Muscle of back (tissue), 11 donors: ENCODE data around the gene LGALS9C. TPM values are rescaled to one million over a fixed set of nuclear protein-coding genes. Genes with fewer than 3 reads are reported as not detected.
"Not testable (repeated sequence)": the region's sequence is repeated elsewhere in the genome, so short reads cannot be mapped to it uniquely, and the experiment has no call there.

Experiments
- DNase-seq, 3 donors: peaks; one replicate each; pipeline versions ENCODE4 v3.0.0 to v3.0.0-alpha.2; 2013
- polyA plus RNA-seq, 10 donors: library from polyadenylated mRNA; unstranded; fragments of 120-200 nt; gene quantifications; one replicate each; pipeline ENCODE4 v1.2.1, GENCODE V29; 2013; ENCODE audit not compliant: insufficient read length in 10 of 10

Gene LGALS9C
- polyA plus RNA-seq, 10 donors, result 0.21 to 0.25 TPM; not detected in 8

GRCh38 chr17:18528899-18529500 lies 52.4 kb downstream of the LGALS9C start:
- DNase-seq, result not testable (repeated sequence)

- DNase-seq, result not testable (repeated sequence)
Observed at GRCh38 chr17:18530405-18530804, 53.8 kb downstream of the LGALS9C start.

GRCh38 chr17:18542234-18542633 lies 65.6 kb downstream of the LGALS9C start:
- DNase-seq, result not testable (repeated sequence)

GRCh38 chr17:18542907-18543306 lies 66.3 kb downstream of the LGALS9C start:
- DNase-seq, result not testable (repeated sequence)

Other genes with a start within 250 kb of the LGALS9C start
- 100 to 1,000 TPM; 139 to 177 (median 156) TPM for gene FLII, start 218.1 kb upstream of the LGALS9C start, polyA plus RNA-seq
- gene MIEF2, start 216.1 kb upstream of the LGALS9C start, polyA plus RNA-seq, result 10 to 100 TPM in 6 of 10 donors, 1 to 10 TPM in 4; 8.7 to 13.8 (median 10.3) TPM
- 10 to 100 TPM; 20.5 to 37.2 (median 28.5) TPM for gene TOP3A, start 161.8 kb upstream of the LGALS9C start, polyA plus RNA-seq
- 1 to 10 TPM; 7.3 to 9.6 (median 8.5) TPM for gene SMCR8, start 161.5 kb upstream of the LGALS9C start, polyA plus RNA-seq
- gene SHMT1, start 113.2 kb upstream of the LGALS9C start, polyA plus RNA-seq, result 10 to 100 TPM in 6 of 10 donors, 1 to 10 TPM in 4; 6.6 to 14.2 (median 10.3) TPM
- gene EVPLL, start 99.0 kb upstream of the LGALS9C start, polyA plus RNA-seq, result under 1 TPM in 1 of 10 donors, not detected in 9; 0.24 TPM
- not detected for gene TBC1D28, start 167.6 kb downstream of the LGALS9C start, polyA plus RNA-seq
- gene FOXO3B, start 205.5 kb downstream of the LGALS9C start, polyA plus RNA-seq, result 1 to 10 TPM; 1.6 to 3.7 (median 2.6) TPM